PC-3 (cell line): ENCODE data around the gene HINFP. TPM values are rescaled to one million over a fixed set of nuclear protein-coding genes. Genes with fewer than 3 reads are reported as not detected.
A peak's percentile ranks its signal among the peaks of the same experiment; 100 is the strongest.
"Not testable (repeated sequence)": the region's sequence is repeated elsewhere in the genome, so short reads cannot be mapped to it uniquely, and the experiment has no call there.

Source experiments
- ATAC-seq: fragments of 200-7000 bp; cut with Tn5 transposase; 2 replicates; pipeline ENCODE4 v1.9.1; 2020; ENCODE audit warnings: mild to moderate bottlenecking, moderate library complexity
- BruUV-seq: library from RNA; stranded (reverse); fragments of 400-500 nt; replicated peaks from 2 replicates; lab custom pipeline; 2021; lab: Mats Ljungman, UMichigan
- CTCF ChIA-PET: fragments of 300-600 bp; sonication (Branson Sonifier 250); formaldehyde crosslinking; loops from one replicate; lab custom pipeline; 2022; ENCODE audit warnings: antibody characterized with exemption; lab: Charles Lee
- POLR2A ChIA-PET: fragments of 300-600 bp; sonication (Branson Sonifier 250); formaldehyde crosslinking; loops from one replicate; lab custom pipeline; 2022; ENCODE audit warnings: antibody characterized with exemption; ENCODE audit not compliant: unreplicated experiment; lab: Charles Lee
- DNase-seq: peaks from one replicate; pipeline ENCODE4 v3.0.0-alpha.2; 2015
- H2AFZ ChIP-seq: fragments of 300-600 bp; sonication (generic); 2 replicates; pipeline ENCODE4 v1.6.0; 2016; ENCODE audit warnings: antibody characterized with exemption, low read length
- H3F3A ChIP-seq: fragments of 300-600 bp; sonication (generic); one replicate; pipeline ENCODE4 v1.6.0; 2017; ENCODE audit warnings: antibody characterized with exemption, low read length, control low read depth, mild to moderate bottlenecking; ENCODE audit not compliant: unreplicated experiment
- H3K27ac ChIP-seq: fragments of 300-600 bp; sonication (generic); 2 replicates; pipeline ENCODE4 v1.5.1; 2016; ENCODE audit warnings: mild to moderate bottlenecking, low read length
- H3K27me3 ChIP-seq: fragments of 300-600 bp; sonication (generic); 2 replicates; pipeline ENCODE4 v1.6.1; 2016; ENCODE audit warnings: low read length, mixed read lengths
- H3K36me3 ChIP-seq: fragments of 300-600 bp; sonication (generic); 2 replicates; pipeline ENCODE4 v1.6.1; 2016; ENCODE audit warnings: low read depth, mixed run types, low read length, mixed read lengths
- H3K4me1 ChIP-seq: fragments of 300-600 bp; sonication (generic); 2 replicates; pipeline ENCODE4 v1.5.1; 2016; ENCODE audit warnings: low read length; ENCODE audit not compliant: insufficient read depth
- H3K4me2 ChIP-seq: fragments of 300-600 bp; sonication (generic); 2 replicates; pipeline ENCODE4 v1.6.0; 2016; ENCODE audit warnings: low read length
- H3K4me3 ChIP-seq: fragments of 300-600 bp; sonication (generic); 2 replicates; pipeline ENCODE4 v1.5.1; 2016; ENCODE audit warnings: mild to moderate bottlenecking, low read length, mixed read lengths
- H3K79me2 ChIP-seq: fragments of 300-600 bp; sonication (generic); 2 replicates; pipeline ENCODE4 v1.6.1; 2017; ENCODE audit warnings: low read length, mixed read lengths
- H3K9ac ChIP-seq: fragments of 300-600 bp; sonication (generic); 2 replicates; pipeline ENCODE4 v1.6.0; 2016; ENCODE audit warnings: mild to moderate bottlenecking, low read length
- H3K9me2 ChIP-seq: fragments of 300-600 bp; sonication (generic); replicated peaks from 2 replicates; pipeline ENCODE4 v1.6.1; 2016; ENCODE audit warnings: mixed run types, low read length, mixed read lengths
- H3K9me3 ChIP-seq: fragments of 300-600 bp; sonication (generic); 2 replicates; pipeline ENCODE4 v1.6.1; 2016; ENCODE audit warnings: low read length, mixed read lengths
- H4K20me1 ChIP-seq: fragments of 300-600 bp; sonication (generic); 2 replicates; pipeline ENCODE4 v1.6.1; 2016; ENCODE audit warnings: low read length, mixed read lengths
- CTCF ChIP-seq: fragments of 300-600 bp; sonication (generic); conservative IDR thresholded peaks from 2 replicates; pipeline ENCODE4 v1.5.1; 2017; ENCODE audit warnings: antibody characterized with exemption, low read depth, mild to moderate bottlenecking, low read length
- EZH2 ChIP-seq: fragments of 300-600 bp; sonication (generic); IDR thresholded peaks from one replicate; pipeline ENCODE4 v1.6.1; 2017; ENCODE audit warnings: antibody characterized with exemption, mild to moderate bottlenecking, low read length; ENCODE audit not compliant: unreplicated experiment
- EZH2phosphoT487 ChIP-seq: fragments of 300-600 bp; sonication (generic); IDR thresholded peaks from 2 replicates; pipeline ENCODE4 v1.6.1; 2018; ENCODE audit warnings: mild to moderate bottlenecking, antibody characterized with exemption, low read length, borderline replicate concordance
- intact Hi-C: fragments of 100-400 bp; cut with micrococcal nuclease; formaldehyde crosslinking; loops from 2 replicates; pipeline ENCODE4 v1.9.0; 2023
- total RNA-seq: library from RNA; depleted of rRNA; stranded (reverse); fragments of >200 nt; gene quantifications from 2 replicates; pipeline ENCODE4 v1.2.3, GENCODE V29; 2014

Gene HINFP
- total RNA-seq, 1 experiment from 2014 or later = 24.7 TPM

- Histone ChIP-seq H3K27ac (peak within 1 kb of the TSS; percentile 84), H3K9me2 (no peaks in the 10 kb centered on the region), H3K4me2 (peak within 1 kb of the TSS; percentile 96), H3K4me3 (peak within 1 kb of the TSS; percentile 89), H2AFZ (peak within 1 kb of the TSS; percentile 83), H3K79me2 (peaks cover 37% of the 10 kb centered on the region), H3K9me3 (no peaks in the 10 kb centered on the region), H3K9ac (peak within 1 kb of the TSS; percentile 84), H4K20me1 (no peaks in the 10 kb centered on the region), H3K4me1 (peaks cover 24% of the 10 kb centered on the region), H3K27me3 (no peaks in the 10 kb centered on the region), H3K36me3 (peaks cover 17% of the 10 kb centered on the region), H3F3A (no peaks in the 10 kb centered on the region)
- peak; percentile 99 for DNase-seq
- TF ChIP-seq CTCF (no peak), EZH2 (no peak)
- BruUV-seq = no TSS peak
- peak; percentile 81 for ATAC-seq
- CTCF ChIA-PET = interaction anchor here (0.5 to 1.7 kb wide), 13 partner anchors 17 to 850 kb away, joined by 3 to 11 read pairs (median 4); partner anchors contain the start of genes CBL, HINFP, HYOU1 and VPS11
- POLR2A ChIA-PET = interaction anchor here (0.5 to 1.4 kb wide), 12 partner anchors 17 to 422 kb away, joined by 3 to 18 read pairs (median 4); partner anchors contain the start of genes ABCG4, C1QTNF5, HINFP and HMBS
- intact Hi-C loops = loop anchor here (1.0 to 2.0 kb wide), 6 partner anchors 17 to 95 kb away; partner anchors contain the start of genes HINFP, HMBS, RPS25 and SLC37A4
Observed at GRCh38 chr11:119101759-119102423, 19.5 kb upstream of the HINFP start, which contains the start of gene DPAGT1. DPAGT1 (minus strand) TSS chr11:119101853; CDS start chr11:119101655, 198 bp downstream.

- peak overlapping the region; percentile 84 for H3K9ac ChIP-seq
- intact Hi-C loops = loop anchor here (2.0 kb wide), 3 partner anchors 36 to 94 kb away; partner anchors contain the start of genes SLC37A4 and VPS11
Observed at GRCh38 chr11:119103161-119103664, 18.2 kb upstream of the HINFP start.

GRCh38 chr11:119103793-119104192 lies 17.6 kb upstream of the HINFP start:
- Histone ChIP-seq H3K79me2 (peaks cover 46% of the 10 kb centered on the region), H4K20me1 (no peaks in the 10 kb centered on the region), H3K27ac (no peak overlapping the region), H3K9ac (no peak overlapping the region), H3F3A (no peaks in the 10 kb centered on the region), H3K27me3 (no peaks in the 10 kb centered on the region), H3K9me2 (no peaks in the 10 kb centered on the region), H3K36me3 (no peaks in the 10 kb centered on the region; the same call in 1 of the 2 replicates), H2AFZ (no peak overlapping the region), H3K4me1 (peaks cover 32% of the 10 kb centered on the region), H3K4me3 (no peak overlapping the region), H3K4me2 (0 out of 2 replicates have a peak overlapping the region, but pooled peaks have one; percentile 96), H3K9me3 (no peaks in the 10 kb centered on the region)
- POLR2A ChIA-PET = no interaction called here
- no TSS peak for BruUV-seq
- DNase-seq (no peak), ATAC-seq (no peak)
- TF ChIP-seq CTCF = peak; percentile 41; the same call in 1 of the 2 replicates
- no peak for TF ChIP-seq EZH2
- TF ChIP-seq EZH2phosphoT487 = no peak
- CTCF ChIA-PET = no interaction called here
- intact Hi-C loops = loop anchor here (2.0 kb wide), 3 partner anchors 37 to 93 kb away; partner anchors contain the start of genes SLC37A4 and VPS11

More at GRCh38 chr11:119103161-119103664, 18.2 kb upstream of the HINFP start:
- BruUV-seq, H3K27me3 ChIP-seq, H3F3A ChIP-seq, H3K9me3 ChIP-seq, H4K20me1 ChIP-seq, H3K9me2 ChIP-seq, DNase-seq, ATAC-seq, H3K36me3 ChIP-seq, POLR2A ChIA-PET: not testable (repeated sequence)
- H3K4me2 ChIP-seq = peak overlapping the region; percentile 96
- CTCF ChIA-PET = interaction anchor here (0.7 to 1.7 kb wide), 3 partner anchors 18 to 93 kb away, joined by 3 to 8 read pairs (median 4); partner anchors contain the start of genes HINFP and VPS11
- peaks cover 44% of the 10 kb centered on the region for H3K79me2 ChIP-seq
- peak overlapping the region; percentile 89 for H3K4me3 ChIP-seq
- peaks cover 26% of the 10 kb centered on the region for H3K4me1 ChIP-seq
- H2AFZ ChIP-seq = peak overlapping the region; percentile 83
- peak overlapping the region; percentile 84 for H3K27ac ChIP-seq
